GM10248 (cell line): ENCODE measurements around the gene UQCC5.
"Not testable (repeated sequence)": the region's sequence is repeated elsewhere in the genome, so short reads cannot be mapped to it uniquely, and the experiment has no call there.

Source experiments
- CTCF ChIA-PET: fragments of 300-600 bp; sonication (Branson Sonifier 250); formaldehyde crosslinking; extraction: SDS; loops from one replicate; lab custom pipeline; 2021; ENCODE audit warnings: antibody characterized with exemption; lab: Yijun Ruan, JAX
- POLR2A ChIA-PET: fragments of 350-650 bp; sonication (Branson Sonifier 250); formaldehyde crosslinking; extraction: SDS; loops from one replicate; lab custom pipeline; 2020; ENCODE audit warnings: antibody characterized with exemption; lab: Yijun Ruan, JAX
- DNase-seq: peaks from one replicate; pipeline ENCODE4 v3.0.0; 2012; ENCODE audit errors: extremely low spot score
- CTCF ChIP-seq: IDR thresholded peaks from 2 replicates; pipeline ENCODE4 v1.5.1; 2012; ENCODE audit warnings: mild to moderate bottlenecking, low read depth; ENCODE audit errors: extremely low read depth, missing control alignments, control extremely low read depth

The UQCC5 gene

DNA sequence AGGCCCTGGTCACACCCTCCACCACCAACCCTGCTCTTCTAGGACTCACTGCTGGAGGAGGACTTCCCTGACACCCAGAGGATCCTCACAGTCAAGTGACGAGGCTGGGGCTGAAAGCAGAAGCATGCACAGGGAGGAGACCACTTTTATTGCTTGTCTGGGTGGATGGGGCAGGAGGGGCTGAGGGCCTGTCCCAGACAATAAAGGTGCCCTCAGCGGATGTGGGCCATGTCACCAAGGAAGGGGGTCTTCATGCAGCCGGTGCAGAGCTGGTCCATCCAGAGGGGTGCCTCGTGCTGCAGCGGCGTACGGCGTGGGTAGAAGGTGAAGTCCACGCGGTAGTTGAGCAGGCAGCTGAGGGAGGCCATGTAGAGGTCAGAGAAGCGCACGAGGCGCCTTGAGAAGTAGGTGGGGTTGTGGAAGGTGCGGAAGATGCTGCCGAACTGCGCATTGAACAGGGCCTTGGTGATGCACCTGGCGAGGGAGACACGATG is 12.1 kb upstream of the UQCC5 start:
- CTCF ChIA-PET: no interaction called here
- DNase-seq: no peak

DNA sequence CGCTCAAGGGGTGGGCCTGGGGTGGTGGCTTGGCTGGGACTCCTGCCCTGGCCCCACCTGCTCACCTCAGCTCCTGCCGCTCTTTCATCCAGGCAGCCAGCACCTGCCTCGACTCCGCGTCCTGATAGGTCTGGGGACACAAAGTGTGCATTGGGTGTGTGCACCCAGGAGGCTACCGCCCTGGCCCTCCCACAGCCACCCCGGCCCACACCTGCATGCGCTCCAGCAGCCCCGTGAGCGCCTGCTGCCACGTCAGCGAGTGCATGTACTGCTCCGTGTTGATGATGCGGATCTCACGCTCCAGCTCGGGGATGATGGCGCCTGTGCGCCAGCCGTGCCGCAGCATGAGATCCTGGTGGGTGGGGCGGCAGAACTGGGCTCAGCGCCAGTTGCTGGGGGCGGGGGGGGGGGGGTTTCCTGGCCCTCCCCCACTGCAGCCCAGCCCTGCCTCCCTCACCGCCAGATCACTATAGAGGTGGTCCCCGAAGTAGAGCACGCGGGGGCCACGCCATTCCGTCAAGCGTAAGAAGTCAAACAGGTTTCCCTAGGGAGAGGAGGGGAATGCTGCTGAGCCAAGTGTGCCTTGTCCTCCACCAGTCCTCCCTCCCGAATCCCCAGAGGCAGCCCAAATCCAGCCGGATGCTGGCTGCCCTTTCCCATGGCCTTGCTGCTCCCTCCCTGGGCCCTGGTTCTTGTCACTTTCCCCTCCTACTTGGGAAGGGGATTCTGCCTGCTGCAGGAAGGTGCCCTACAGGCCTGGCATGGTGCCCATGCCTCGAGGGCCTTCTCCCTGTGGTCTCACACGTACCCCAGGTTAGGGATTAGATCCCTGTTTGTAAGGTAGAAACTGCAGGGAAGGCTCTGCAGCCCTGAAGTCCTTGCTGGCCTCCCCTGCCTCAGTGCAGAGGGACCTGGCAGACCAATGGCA is 11.4 kb upstream of the UQCC5 start:
- no peak for DNase-seq
- no peak for TF ChIP-seq CTCF
- POLR2A ChIA-PET: no interaction called here
- CTCF ChIA-PET: no interaction called here

More for the DNA sequence above, 12.1 kb upstream of the UQCC5 start:
- POLR2A ChIA-PET: no interaction called here
- TF ChIP-seq CTCF: no peak

DNA sequence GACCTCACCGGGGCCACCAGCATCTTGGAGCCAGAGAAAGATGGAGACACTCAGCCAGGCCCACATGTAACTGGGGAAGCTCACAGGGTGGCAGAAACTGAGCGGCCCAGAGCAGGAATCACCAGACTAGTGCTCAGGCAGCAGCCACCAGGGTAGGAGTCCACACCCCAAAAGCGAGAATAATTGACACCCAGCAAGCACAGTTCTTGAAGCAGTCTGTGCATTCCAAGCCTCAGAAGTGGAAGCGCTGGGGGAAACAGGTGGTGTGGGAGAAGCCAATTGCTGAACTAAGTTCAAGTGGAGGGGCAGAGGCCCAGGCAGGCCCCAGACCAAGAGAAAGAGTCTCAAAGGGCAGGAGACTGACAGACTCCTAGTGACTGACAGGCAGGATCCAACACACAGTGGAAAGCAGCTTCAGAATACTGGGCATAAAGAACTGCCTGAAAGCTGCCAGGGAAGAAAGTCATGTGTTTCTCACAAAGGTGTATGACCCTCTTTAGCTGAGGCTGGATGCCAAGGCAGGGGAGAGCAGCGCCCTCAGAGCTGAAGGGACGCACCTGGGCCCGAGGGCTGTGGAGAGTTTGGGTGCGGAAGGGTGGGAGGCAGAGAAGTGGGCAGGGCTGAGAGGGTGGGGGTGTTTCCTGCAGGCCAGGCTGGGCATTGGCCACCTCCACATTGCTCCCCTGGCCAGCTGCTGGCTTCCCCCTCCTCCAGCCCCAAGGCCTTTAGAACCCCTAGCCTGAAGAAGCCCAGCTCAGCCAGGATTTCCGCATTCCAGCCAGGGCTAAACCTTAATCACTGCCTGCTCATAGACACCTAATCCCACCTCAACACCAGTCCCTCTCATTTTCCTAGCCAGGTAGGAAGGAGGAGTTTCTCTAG is 10.5 kb upstream of the UQCC5 start:
- no peak for DNase-seq
- ChIA-PET POLR2A (interaction anchor here (1.4 kb wide), 1 partner anchor 10 kb away, joined by 5 read pairs; no protein-coding TSS in a partner anchor), CTCF (interaction anchor here (0.7 to 1.2 kb wide), 3 partner anchors 10 to 79 kb away, joined by 3 to 4 read pairs (median 3); no protein-coding TSS in a partner anchor)
- TF ChIP-seq CTCF: no peak

GRCh38 chr3:52526671-52527038 is 9.8 kb upstream of the UQCC5 start:
- not testable (repeated sequence) for DNase-seq
- POLR2A ChIA-PET: interaction anchor here (1.4 kb wide), 1 partner anchor 9 kb away, joined by 5 read pairs; no protein-coding TSS in a partner anchor
- CTCF ChIA-PET: interaction anchor here (0.7 to 1.2 kb wide), 3 partner anchors 9 to 80 kb away, joined by 3 to 4 read pairs (median 3); no protein-coding TSS in a partner anchor

DNA sequence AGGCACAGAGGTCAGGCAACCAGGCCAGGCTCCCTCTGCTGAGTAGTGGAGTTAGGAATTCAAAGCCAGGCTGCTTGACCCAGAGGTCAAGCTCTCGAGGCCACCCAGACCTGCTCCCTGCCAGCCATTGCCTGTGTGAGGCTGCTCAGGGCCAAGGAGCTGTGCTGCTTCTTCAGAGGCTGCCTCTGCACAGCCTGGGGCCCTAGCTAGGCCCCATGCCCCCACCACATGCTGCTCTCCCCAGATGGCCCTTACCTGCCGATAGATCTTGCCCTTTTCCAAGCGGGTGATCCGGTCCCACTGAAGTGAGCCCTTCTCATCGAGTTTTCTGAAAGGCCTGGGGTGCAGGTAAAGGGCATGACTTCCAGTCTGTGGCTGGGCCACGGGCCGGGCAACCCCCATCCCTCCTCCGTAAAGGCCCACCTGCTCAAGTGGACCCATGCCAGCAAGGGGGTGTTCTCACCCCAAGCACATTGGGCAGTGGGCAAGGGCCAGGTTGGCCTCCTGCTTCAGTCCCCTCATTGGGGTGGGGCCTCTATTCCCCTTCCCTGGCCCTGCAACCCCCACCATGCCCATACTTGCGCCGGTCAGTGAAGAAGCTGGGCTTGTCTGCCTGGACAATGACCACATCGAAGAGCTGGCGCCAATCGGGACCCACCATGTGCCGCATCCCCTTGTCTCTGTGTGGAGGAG is 9.2 kb upstream of the UQCC5 start:
- CTCF ChIA-PET: interaction anchor here (0.7 to 1.2 kb wide), 2 partner anchors 8 to 36 kb away, joined by 3 to 4 read pairs; no protein-coding TSS in a partner anchor
- POLR2A ChIA-PET: interaction anchor here (1.4 kb wide), 1 partner anchor 9 kb away, joined by 5 read pairs; no protein-coding TSS in a partner anchor

More for the DNA sequence above, 9.2 kb upstream of the UQCC5 start:
- no peak for DNase-seq
- TF ChIP-seq CTCF: no peak
